ENCODE measurements around the gene ABHD18.
"Not testable (repeated sequence)": the region's sequence is repeated elsewhere in the genome, so short reads cannot be mapped to it uniquely, and the experiment has no call there.

Gene ABHD18

DNA sequence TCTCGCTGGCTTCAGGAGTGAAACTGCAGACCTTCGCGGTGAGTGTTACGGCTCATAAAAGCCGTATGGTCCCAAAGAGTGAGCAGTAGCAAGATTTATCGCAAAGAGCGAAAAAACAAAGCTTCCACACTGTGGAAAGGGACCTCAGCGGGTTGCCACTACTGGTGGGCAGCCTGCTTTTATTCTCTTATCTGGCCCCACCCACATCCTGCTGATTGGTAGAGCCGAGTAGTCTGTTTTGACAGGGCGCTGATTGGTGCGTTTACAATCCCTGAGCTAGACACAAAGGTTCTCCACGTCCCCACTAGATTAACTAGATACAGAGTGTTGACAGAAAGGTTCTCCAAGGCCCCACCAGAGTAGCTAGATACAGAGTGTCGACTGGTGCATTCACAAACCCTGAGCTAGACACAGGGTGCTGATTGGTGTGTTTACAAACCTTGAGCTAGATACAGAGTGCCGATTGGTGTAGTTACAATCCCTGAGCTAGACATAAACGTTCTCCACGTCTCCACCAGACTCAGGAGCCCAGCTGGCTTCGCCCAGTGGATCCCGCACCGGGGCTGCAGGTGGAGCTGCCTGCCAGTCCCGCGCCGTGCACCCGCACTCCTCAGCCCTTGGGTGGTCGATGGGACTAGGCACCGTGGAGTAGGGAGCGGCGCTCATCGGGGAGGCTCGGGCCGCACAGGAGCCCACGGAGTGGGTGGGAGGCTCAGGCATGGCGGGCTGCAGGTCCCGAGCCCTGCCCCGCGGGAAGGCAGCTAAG lies 1.4 kb upstream of the ABHD18 start:
- peak overlapping the region; percentile 75 for H3K4me3 ChIP-seq (ENCODE audit: low read depth, low read length)
- not testable (repeated sequence) for H3K9ac ChIP-seq (ENCODE audit: low read length); H3K27ac ChIP-seq (ENCODE audit: low read depth, low read length); H3K9me3 ChIP-seq (ENCODE audit: control insufficient read depth, insufficient read depth, low read depth, low read length); H3K4me1 ChIP-seq (ENCODE audit: control insufficient read depth, insufficient read depth, low read length); H3K27me3 ChIP-seq (ENCODE audit: control insufficient read depth, insufficient read depth, low read length); H3K36me3 ChIP-seq (ENCODE audit: control insufficient read depth, insufficient read depth, low read length)

DNA sequence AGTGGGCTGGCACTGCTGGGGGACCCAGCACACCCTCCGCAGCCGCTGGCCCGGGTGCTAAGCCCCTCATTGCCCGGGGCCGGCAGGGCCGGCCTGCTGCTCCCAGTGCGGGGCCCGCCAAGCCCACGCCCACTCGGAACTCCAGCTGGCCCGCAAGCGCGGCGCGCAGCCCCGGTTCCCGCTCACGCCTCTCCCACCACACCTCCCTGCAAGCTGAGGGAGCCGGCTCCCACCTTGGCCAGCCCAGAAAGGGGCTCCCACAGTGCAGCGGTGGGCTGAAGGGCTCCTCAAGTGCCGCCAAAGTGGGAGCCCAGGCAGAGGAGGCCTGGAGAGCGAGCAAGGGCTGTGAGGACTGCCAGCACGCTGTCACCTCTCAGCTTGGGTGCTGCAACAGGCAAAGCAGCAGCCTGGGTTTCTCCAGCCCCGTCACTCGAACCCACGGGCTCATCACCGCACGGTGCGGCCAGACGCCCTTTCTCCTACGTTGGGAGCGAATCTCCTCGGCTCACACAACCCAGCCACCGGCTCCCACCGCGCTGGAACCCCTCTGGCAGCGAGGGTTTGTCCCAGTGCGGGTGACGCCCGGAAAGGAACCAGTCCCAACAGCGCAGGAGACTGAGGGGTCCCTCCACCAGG lies 662 bp upstream of the ABHD18 start:
- H3K36me3 ChIP-seq (ENCODE audit: control insufficient read depth, insufficient read depth, low read length); H3K4me1 ChIP-seq (ENCODE audit: control insufficient read depth, insufficient read depth, low read length); H3K9me3 ChIP-seq (ENCODE audit: control insufficient read depth, insufficient read depth, low read depth, low read length); H3K27me3 ChIP-seq (ENCODE audit: control insufficient read depth, insufficient read depth, low read length): not testable (repeated sequence)
- H3K27ac ChIP-seq (ENCODE audit: low read depth, low read length), result peak overlapping the region; percentile 35; the same call in 1 of the 2 replicates
- peak overlapping the region; percentile 88 for H3K9ac ChIP-seq (ENCODE audit: low read length)
- peak overlapping the region; percentile 75 for H3K4me3 ChIP-seq (ENCODE audit: low read depth, low read length)

DNA sequence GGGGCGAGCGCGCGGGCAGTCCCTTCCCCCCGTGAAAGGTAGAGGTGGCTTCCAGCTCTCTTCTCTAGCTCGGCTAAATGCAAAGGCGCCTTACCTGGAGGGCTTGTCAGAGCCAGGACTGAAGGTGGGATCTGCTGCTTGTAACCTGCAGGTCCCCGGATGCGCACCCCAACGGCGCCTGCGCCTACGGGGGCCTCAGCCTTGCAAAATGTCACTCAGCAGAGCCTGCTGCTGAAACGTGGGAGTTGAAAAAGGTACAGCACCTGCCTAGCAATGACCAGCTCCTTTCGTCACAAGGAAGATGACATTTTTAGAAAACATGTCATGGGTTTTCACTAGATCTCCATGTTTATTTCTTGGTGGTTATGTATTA lies 583 bp downstream of the ABHD18 start:
- peak overlapping the region; percentile 75 for H3K4me3 ChIP-seq (ENCODE audit: low read depth, low read length)
- H3K9me3 ChIP-seq (ENCODE audit: control insufficient read depth, insufficient read depth, low read depth, low read length), result no peaks in the 10 kb centered on the region
- no peaks in the 10 kb centered on the region for H3K4me1 ChIP-seq (ENCODE audit: control insufficient read depth, insufficient read depth, low read length)
- H3K9ac ChIP-seq (ENCODE audit: low read length), result peak overlapping the region; percentile 88
- peak overlapping the region; percentile 64; the same call in 1 of the 2 replicates for H3K27ac ChIP-seq (ENCODE audit: low read depth, low read length)
- H3K36me3 ChIP-seq (ENCODE audit: control insufficient read depth, insufficient read depth, low read length), result no peaks in the 10 kb centered on the region
- H3K27me3 ChIP-seq (ENCODE audit: control insufficient read depth, insufficient read depth, low read length), result no peaks in the 10 kb centered on the region

DNA sequence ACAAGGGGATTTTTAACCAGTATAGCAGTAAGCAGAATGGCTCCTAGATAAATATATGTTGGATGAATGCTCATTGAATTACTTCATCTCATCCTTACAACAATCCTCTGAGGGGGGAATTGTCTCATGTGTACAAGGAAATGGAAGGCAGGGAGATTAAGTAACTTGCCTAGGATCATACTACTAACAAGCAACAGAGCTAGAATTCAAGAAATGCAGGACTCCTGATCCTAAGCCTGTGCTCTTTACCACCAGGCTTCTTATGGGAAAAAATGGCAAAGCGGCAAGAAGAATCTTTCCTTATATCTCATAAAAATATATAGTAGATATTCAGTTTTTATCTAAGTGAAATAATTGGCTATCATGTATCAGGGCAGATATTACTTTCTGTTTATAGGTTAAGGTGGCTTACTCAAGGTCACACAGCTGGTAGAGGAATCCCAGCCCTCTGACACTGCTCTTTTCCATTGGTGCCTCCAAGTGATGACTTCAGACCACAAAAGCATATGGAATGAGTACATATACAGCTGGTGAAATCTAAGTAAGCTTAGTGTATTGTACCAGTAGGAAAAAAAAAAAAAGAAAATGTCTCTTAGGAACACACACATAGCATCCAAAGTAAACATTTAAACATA lies 2.1 kb downstream of the ABHD18 start:
- no peak overlapping the region for H3K9ac ChIP-seq (ENCODE audit: low read length)

DNA sequence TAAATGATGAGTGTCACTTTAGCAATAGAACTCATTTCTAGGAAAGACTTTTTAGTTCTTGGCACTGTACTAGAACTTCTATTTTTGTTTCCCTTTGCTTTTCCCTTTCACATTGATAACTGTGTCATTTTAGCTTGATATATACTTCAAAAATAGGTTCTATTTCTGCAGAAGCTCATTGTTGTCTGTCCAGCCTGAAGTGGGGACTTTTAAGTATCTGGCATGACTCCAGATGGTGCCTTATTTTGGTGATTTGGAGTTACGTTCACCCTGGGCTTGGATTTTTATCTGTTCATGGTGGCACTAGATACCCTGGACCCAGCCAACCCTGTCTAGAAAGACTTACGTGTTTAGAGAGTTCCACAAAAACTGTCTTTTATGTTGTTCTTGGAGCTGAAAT lies 3.4 kb downstream of the ABHD18 start:
- Histone ChIP-seq H3K4me3 (ENCODE audit: low read depth, low read length) (no peak overlapping the region), H3K27me3 (ENCODE audit: control insufficient read depth, insufficient read depth, low read length) (no peaks in the 10 kb centered on the region), H3K27ac (ENCODE audit: low read depth, low read length) (no peak overlapping the region), H3K9me3 (ENCODE audit: control insufficient read depth, insufficient read depth, low read depth, low read length) (no peaks in the 10 kb centered on the region), H3K4me1 (ENCODE audit: control insufficient read depth, insufficient read depth, low read length) (peaks cover 4% of the 10 kb centered on the region; the same call in 1 of the 2 replicates), H3K36me3 (ENCODE audit: control insufficient read depth, insufficient read depth, low read length) (peaks cover 6% of the 10 kb centered on the region), H3K9ac (ENCODE audit: low read length) (no peak overlapping the region)

More for the DNA sequence above, 2.1 kb downstream of the ABHD18 start:
- Histone ChIP-seq H3K4me3 (ENCODE audit: low read depth, low read length) (no peak overlapping the region), H3K36me3 (ENCODE audit: control insufficient read depth, insufficient read depth, low read length) (no peaks in the 10 kb centered on the region), H3K9me3 (ENCODE audit: control insufficient read depth, insufficient read depth, low read depth, low read length) (no peaks in the 10 kb centered on the region), H3K4me1 (ENCODE audit: control insufficient read depth, insufficient read depth, low read length) (peaks cover 4% of the 10 kb centered on the region; the same call in 1 of the 2 replicates), H3K27ac (ENCODE audit: low read depth, low read length) (no peak overlapping the region), H3K27me3 (ENCODE audit: control insufficient read depth, insufficient read depth, low read length) (no peaks in the 10 kb centered on the region)

DNA sequence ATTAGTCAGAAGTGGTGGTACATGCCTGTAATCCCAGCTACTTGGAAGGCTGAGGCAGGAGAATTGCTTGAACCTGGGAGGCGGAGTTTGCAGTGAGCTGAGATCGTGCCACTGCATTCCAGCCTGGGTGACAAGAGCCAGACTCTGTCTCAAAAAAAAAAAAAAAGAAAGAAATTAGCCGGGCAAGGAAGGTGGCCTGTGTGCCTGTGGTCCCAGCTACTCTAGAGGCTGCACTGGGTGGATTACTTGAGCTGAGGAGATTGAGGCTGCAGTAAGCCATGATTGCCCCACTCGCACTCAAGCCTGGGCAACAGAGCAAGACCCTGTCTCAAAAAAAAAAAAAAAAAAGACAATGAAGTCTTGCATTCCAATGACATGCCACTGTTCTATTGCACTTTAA lies 5.7 kb downstream of the ABHD18 start:
- H3K4me3 ChIP-seq (ENCODE audit: low read depth, low read length), result not testable (repeated sequence)
- peaks cover 13% of the 10 kb centered on the region for H3K36me3 ChIP-seq (ENCODE audit: control insufficient read depth, insufficient read depth, low read length)

DNA sequence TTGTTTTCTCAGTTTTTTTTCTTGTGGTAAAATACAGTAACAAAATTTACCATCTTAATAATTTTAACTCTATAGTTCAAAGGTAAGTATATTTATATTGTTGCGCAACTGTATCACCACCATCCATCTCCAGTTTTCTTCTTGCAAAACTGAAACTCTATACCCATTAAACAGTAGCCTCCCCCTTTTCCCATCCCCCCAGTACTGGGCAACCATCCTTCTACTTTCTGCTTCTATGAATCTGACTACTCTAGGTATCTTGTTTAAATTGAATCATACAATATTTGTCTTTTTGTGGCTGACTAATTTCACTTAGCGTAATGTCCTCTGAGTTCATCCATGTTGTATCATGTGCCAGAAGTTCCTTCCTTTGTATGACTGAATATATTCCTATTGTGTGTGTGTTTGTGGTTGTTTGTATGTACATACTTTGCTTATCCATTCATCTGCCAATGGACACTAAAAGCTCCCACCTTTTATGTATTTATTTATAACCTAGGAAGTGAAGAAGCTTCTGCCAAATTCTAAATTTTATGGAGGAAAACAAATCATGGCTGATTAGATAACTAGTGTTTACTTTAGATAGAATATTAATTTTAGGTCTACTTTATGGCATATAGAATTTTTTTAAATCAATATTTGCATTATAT lies 10.0 kb downstream of the ABHD18 start:
- no peak overlapping the region for H3K4me3 ChIP-seq (ENCODE audit: low read depth, low read length)
- H3K9ac ChIP-seq (ENCODE audit: low read length), result no peak overlapping the region
- H3K4me1 ChIP-seq (ENCODE audit: control insufficient read depth, insufficient read depth, low read length), result peaks cover 4% of the 10 kb centered on the region; the same call in 1 of the 2 replicates
- H3K36me3 ChIP-seq (ENCODE audit: control insufficient read depth, insufficient read depth, low read length), result peaks cover 18% of the 10 kb centered on the region
- H3K9me3 ChIP-seq (ENCODE audit: control insufficient read depth, insufficient read depth, low read depth, low read length), result no peaks in the 10 kb centered on the region; the same call in 1 of the 2 replicates
- no peak overlapping the region for H3K27ac ChIP-seq (ENCODE audit: low read depth, low read length)
- no peaks in the 10 kb centered on the region for H3K27me3 ChIP-seq (ENCODE audit: control insufficient read depth, insufficient read depth, low read length)

More for the DNA sequence above, 5.7 kb downstream of the ABHD18 start:
- H3K9me3 ChIP-seq (ENCODE audit: control insufficient read depth, insufficient read depth, low read depth, low read length); H3K27me3 ChIP-seq (ENCODE audit: control insufficient read depth, insufficient read depth, low read length); H3K4me1 ChIP-seq (ENCODE audit: control insufficient read depth, insufficient read depth, low read length); H3K27ac ChIP-seq (ENCODE audit: low read depth, low read length); H3K9ac ChIP-seq (ENCODE audit: low read length): not testable (repeated sequence)

DNA sequence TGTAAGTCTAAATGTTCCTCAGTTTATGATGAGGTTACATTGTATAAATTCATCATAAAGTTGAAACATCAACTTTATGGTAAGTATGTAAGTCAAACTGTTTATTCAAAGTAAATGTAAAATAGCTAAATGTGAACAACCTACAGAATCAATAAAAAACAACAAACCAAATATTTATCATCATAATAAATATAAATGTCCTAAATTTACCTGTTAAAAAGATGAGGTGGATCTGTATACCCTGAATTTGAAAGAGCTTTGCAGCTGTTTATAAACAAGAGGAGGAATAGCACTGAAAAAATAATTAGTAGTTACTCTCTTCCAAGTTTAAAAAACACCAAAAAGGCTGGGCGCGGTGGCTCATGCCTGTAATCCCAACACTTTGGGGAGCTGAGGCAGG lies 13.7 kb downstream of the ABHD18 start:
- Histone ChIP-seq H3K4me1 (ENCODE audit: control insufficient read depth, insufficient read depth, low read length) (no peaks in the 10 kb centered on the region), H3K27ac (ENCODE audit: low read depth, low read length) (no peak overlapping the region), H3K27me3 (ENCODE audit: control insufficient read depth, insufficient read depth, low read length) (no peaks in the 10 kb centered on the region), H3K9ac (ENCODE audit: low read length) (no peak overlapping the region), H3K36me3 (ENCODE audit: control insufficient read depth, insufficient read depth, low read length) (peaks cover 9% of the 10 kb centered on the region), H3K4me3 (ENCODE audit: low read depth, low read length) (no peak overlapping the region), H3K9me3 (ENCODE audit: control insufficient read depth, insufficient read depth, low read depth, low read length) (no peaks in the 10 kb centered on the region; the same call in 1 of the 2 replicates)

DNA sequence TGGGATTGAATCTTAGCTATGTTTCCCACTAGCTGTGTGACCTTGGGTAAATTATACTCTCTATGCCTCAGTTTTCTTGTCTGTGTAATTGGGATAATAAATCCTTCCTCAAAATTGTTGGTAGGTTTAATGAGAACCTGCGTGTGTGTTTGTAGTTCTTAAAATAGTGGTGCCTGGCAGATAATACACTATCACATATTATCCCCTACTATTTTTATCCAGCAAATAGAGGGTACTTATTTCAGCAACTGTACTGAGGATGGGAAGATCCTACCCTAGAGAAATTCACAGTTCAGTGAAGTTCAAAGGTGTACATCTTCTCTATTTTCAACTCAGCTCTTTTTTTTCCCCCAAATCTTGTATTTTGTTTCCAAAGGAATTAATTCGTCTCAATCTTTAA lies 17.2 kb downstream of the ABHD18 start:
- no peak overlapping the region for H3K9ac ChIP-seq (ENCODE audit: low read length)
- H3K36me3 ChIP-seq (ENCODE audit: control insufficient read depth, insufficient read depth, low read length), result peaks cover 15% of the 10 kb centered on the region; the same call in 1 of the 2 replicates
- H3K4me3 ChIP-seq (ENCODE audit: low read depth, low read length), result no peak overlapping the region
- no peaks in the 10 kb centered on the region for H3K4me1 ChIP-seq (ENCODE audit: control insufficient read depth, insufficient read depth, low read length)
- H3K27me3 ChIP-seq (ENCODE audit: control insufficient read depth, insufficient read depth, low read length), result no peaks in the 10 kb centered on the region
- H3K27ac ChIP-seq (ENCODE audit: low read depth, low read length), result no peak overlapping the region
- H3K9me3 ChIP-seq (ENCODE audit: control insufficient read depth, insufficient read depth, low read depth, low read length), result no peaks in the 10 kb centered on the region; the same call in 1 of the 2 replicates

DNA sequence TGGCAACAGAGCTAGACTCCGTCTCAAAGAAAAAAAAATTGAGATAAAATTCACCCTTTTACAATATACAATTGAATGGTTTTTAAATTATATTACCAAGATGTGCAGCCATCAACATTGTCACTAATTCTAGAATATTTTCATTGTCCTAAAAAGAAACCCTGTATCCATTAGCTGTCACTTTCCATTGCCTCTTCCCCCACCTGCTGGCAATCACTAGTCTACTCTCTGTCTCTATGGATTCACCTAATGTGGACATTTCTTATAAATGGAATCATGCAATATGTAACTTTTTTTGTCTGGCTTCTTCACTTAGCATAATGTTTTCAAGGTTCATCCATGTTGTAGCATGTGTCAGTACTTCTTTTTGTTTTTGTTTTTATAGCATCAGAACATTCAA lies 20.8 kb downstream of the ABHD18 start:
- no peak overlapping the region for H3K27ac ChIP-seq (ENCODE audit: low read depth, low read length)
- H3K9me3 ChIP-seq (ENCODE audit: control insufficient read depth, insufficient read depth, low read depth, low read length), result no peaks in the 10 kb centered on the region
- H3K4me1 ChIP-seq (ENCODE audit: control insufficient read depth, insufficient read depth, low read length), result no peaks in the 10 kb centered on the region
- H3K4me3 ChIP-seq (ENCODE audit: low read depth, low read length), result no peak overlapping the region
- no peaks in the 10 kb centered on the region for H3K27me3 ChIP-seq (ENCODE audit: control insufficient read depth, insufficient read depth, low read length)
- H3K36me3 ChIP-seq (ENCODE audit: control insufficient read depth, insufficient read depth, low read length), result peaks cover 20% of the 10 kb centered on the region
- H3K9ac ChIP-seq (ENCODE audit: low read length), result no peak overlapping the region

DNA sequence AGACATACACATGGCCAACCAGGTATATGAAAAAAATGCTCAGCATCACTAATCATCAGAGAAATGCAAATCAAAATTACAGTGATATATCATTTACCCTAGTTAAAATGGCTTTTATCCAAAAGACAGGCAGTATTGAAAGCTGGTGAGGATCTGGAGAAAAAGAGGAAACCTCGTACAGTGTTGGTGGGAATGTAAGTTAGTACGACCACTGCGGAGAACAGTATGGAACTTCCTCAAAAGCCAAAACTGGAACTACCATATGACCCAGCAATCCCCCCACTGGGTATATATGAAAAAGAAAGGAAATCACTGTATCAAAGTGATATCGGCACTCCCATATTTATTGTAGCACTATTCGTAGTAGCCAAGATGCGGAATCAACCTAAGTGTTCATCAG lies 23.4 kb downstream of the ABHD18 start:
- Histone ChIP-seq H3K9me3 (ENCODE audit: control insufficient read depth, insufficient read depth, low read depth, low read length) (no peaks in the 10 kb centered on the region), H3K36me3 (ENCODE audit: control insufficient read depth, insufficient read depth, low read length) (peaks cover 26% of the 10 kb centered on the region), H3K4me3 (ENCODE audit: low read depth, low read length) (no peak overlapping the region), H3K9ac (ENCODE audit: low read length) (no peak overlapping the region), H3K27ac (ENCODE audit: low read depth, low read length) (no peak overlapping the region), H3K27me3 (ENCODE audit: control insufficient read depth, insufficient read depth, low read length) (no peaks in the 10 kb centered on the region), H3K4me1 (ENCODE audit: control insufficient read depth, insufficient read depth, low read length) (no peaks in the 10 kb centered on the region)

Measured in HUES6 (cell line).